CD4-positive, alpha-beta T cell (primary cell): Measurements from ENCODE around the gene TMC6. TPM values are rescaled to one million over a fixed set of nuclear protein-coding genes. Genes with fewer than 3 reads are reported as not detected.

Experiments
- ATAC-seq: fragments of 200-7000 bp; cut with Tn5 transposase; one replicate; pipeline ENCODE4 v1.10.0; 2022; ENCODE audit warnings: mild to moderate bottlenecking; ENCODE audit not compliant: poor library complexity
- CTCF ChIA-PET: fragments of 350-600 bp; sonication (Branson Sonifier 250); formaldehyde crosslinking; loops from one replicate; lab custom pipeline; 2021; ENCODE audit warnings: antibody characterized with exemption, inconsistent platforms; lab: Charles Lee
- POLR2A ChIA-PET: fragments of 350-600 bp; sonication (Branson Sonifier 250); formaldehyde crosslinking; loops from one replicate; lab custom pipeline; 2021; ENCODE audit warnings: antibody characterized with exemption, inconsistent platforms; lab: Charles Lee
- DNase-seq, 14 experiments: peaks; one replicate each; pipeline ENCODE4 v3.0.0-alpha.2; 2013 to 2020; ENCODE audit warnings: mixed read lengths in 2 of 14
- H3K27ac ChIP-seq, 2 donors: one replicate each; pipeline versions ENCODE4 v1.5.1 to v1.7.0; 2013; ENCODE audit warnings: low read length in 2 of 2, low read depth in 1 of 2, mild to moderate bottlenecking in 1 of 2
- H3K27me3 ChIP-seq, 2 experiments: 1 replicate in 1 of 2; 2 replicates in 1 of 2; pipeline versions ENCODE4 v1.6.1 to v1.7.0; 2013; ENCODE audit warnings: low read length in 2 of 2, control low read depth in 1 of 2, mild to moderate bottlenecking in 1 of 2, moderate library complexity in 1 of 2; ENCODE audit not compliant: insufficient read depth in 2 of 2, control insufficient read depth in 1 of 2
- H3K36me3 ChIP-seq: one replicate; pipeline ENCODE4 v1.6.1; 2013; ENCODE audit warnings: low read length, control low read depth; ENCODE audit not compliant: insufficient read depth
- H3K4me1 ChIP-seq: one replicate; pipeline ENCODE4 v1.6.1; 2013; ENCODE audit warnings: low read length, control low read depth; ENCODE audit not compliant: insufficient read depth
- H3K4me3 ChIP-seq: one replicate; pipeline ENCODE4 v1.5.1; 2013; ENCODE audit warnings: mild to moderate bottlenecking, low read length, moderate library complexity
- H3K9me3 ChIP-seq, 2 experiments: 1 replicate in 1 of 2; 2 replicates in 1 of 2; pipeline versions ENCODE4 v1.6.1 to v1.7.0; 2013; ENCODE audit warnings: low read length in 2 of 2, mild to moderate bottlenecking in 2 of 2, control low read depth in 1 of 2, moderate library complexity in 1 of 2; ENCODE audit not compliant: control insufficient read depth in 1 of 2, insufficient read depth in 1 of 2
- H3K27ac Mint-ChIP-seq: one replicate; pipeline ENCODE4 v1.8.0; 2020; ENCODE audit warnings: mixed read lengths
- H3K27me3 Mint-ChIP-seq: one replicate; pipeline ENCODE4 v1.8.0; 2021; ENCODE audit warnings: mixed read lengths
- H3K36me3 Mint-ChIP-seq: one replicate; pipeline ENCODE4 v1.8.0; 2021; ENCODE audit warnings: low read depth, mixed read lengths
- H3K4me1 Mint-ChIP-seq: one replicate; pipeline ENCODE4 v1.8.0; 2021; ENCODE audit warnings: low read depth, mixed read lengths
- H3K4me3 Mint-ChIP-seq: one replicate; pipeline ENCODE4 v1.8.0; 2020; ENCODE audit warnings: mild to moderate bottlenecking, mixed read lengths
- H3K9me3 Mint-ChIP-seq: one replicate; pipeline ENCODE4 v1.8.0; 2020; ENCODE audit warnings: mixed read lengths
- CTCF ChIP-seq: fragments of 200-600 bp; IDR thresholded peaks from one replicate; pipeline ENCODE4 v1.8.0; 2022; ENCODE audit warnings: antibody characterized with exemption, mild to moderate bottlenecking
- intact Hi-C, 2 experiments: fragments of 100-400 bp; cut with DNase I in 1 of 2; cut with micrococcal nuclease in 1 of 2; formaldehyde crosslinking; loops; one replicate each; pipeline versions ENCODE4 v1.15.1 to v1.9.0; 2023 to 2025; cut with DNase I, micrococcal nuclease
- total RNA-seq, 174 experiments: library from RNA in 2 of 174; stranded (reverse) in 2 of 174; gene quantifications; one replicate each; pipeline ENCODE4 v1.2.3 and lab custom pipeline; 2021 to 2026

Gene TMC6
- total RNA-seq, 2 experiments from 2014 or later = 645 to 659 TPM

- CTCF ChIA-PET = interaction anchor here (1.0 kb wide), 1 partner anchor 31 kb away, joined by 3 read pairs; no protein-coding TSS in a partner anchor
- Mint-ChIP-seq H3K4me1 (peaks cover 52% of the 10 kb centered on the region), H3K36me3 (peaks cover 34% of the 10 kb centered on the region), H3K27me3 (no peaks in the 10 kb centered on the region), H3K4me3 (no peak overlapping the region), H3K9me3 (no peaks in the 10 kb centered on the region), H3K27ac (peak overlapping the region; percentile 73)
- DNase-seq = no peak
- no peak for TF ChIP-seq CTCF
- H3K4me3 ChIP-seq = no peak overlapping the region
- POLR2A ChIA-PET = interaction anchor here (1.0 to 16.9 kb wide), 11 partner anchors 8 to 37 kb away, joined by 3 to 766 read pairs (median 6); partner anchors contain the start of genes TMC6 and TMC8
- peaks cover 86% of the 10 kb centered on the region for H3K4me1 ChIP-seq
- no peaks in the 10 kb centered on the region for H3K9me3 ChIP-seq
- H3K27me3 ChIP-seq = no peaks in the 10 kb centered on the region
- H3K27ac ChIP-seq = peak overlapping the region in 1 of 2 donors; percentile 26
- no peak for ATAC-seq
- intact Hi-C loops = loop anchor here in 1 of 2 experiments (5.0 kb wide), 1 partner anchor 44 kb away; the partner anchor contains the start of genes AFMID and TK1
- H3K36me3 ChIP-seq = peaks cover 36% of the 10 kb centered on the region
Observed at GRCh38 chr17:78143214-78144146, 14.9 kb upstream of the TMC6 start.

GRCh38 chr17:78142119-78142861 is 13.7 kb upstream of the TMC6 start:
- no peak overlapping the region for H3K4me3 Mint-ChIP-seq

More at GRCh38 chr17:78142119-78142861, 13.7 kb upstream of the TMC6 start:
- no peaks in the 10 kb centered on the region for H3K27me3 Mint-ChIP-seq
- Histone ChIP-seq H3K4me3 (no peak overlapping the region), H3K4me1 (peaks cover 88% of the 10 kb centered on the region), H3K27ac (peak overlapping the region in 1 of 2 donors; percentile 21), H3K27me3 (no peaks in the 10 kb centered on the region), H3K36me3 (peaks cover 46% of the 10 kb centered on the region), H3K9me3 (no peaks in the 10 kb centered on the region)
- no peak for ATAC-seq
- H3K9me3 Mint-ChIP-seq = no peaks in the 10 kb centered on the region
- peaks cover 44% of the 10 kb centered on the region for H3K36me3 Mint-ChIP-seq
- peak overlapping the region; percentile 67 for H3K27ac Mint-ChIP-seq
- CTCF ChIA-PET = interaction anchor here (1.2 to 1.8 kb wide), 2 partner anchors 30 to 31 kb away, joined by 3 to 5 read pairs; no protein-coding TSS in a partner anchor
- POLR2A ChIA-PET = interaction anchor here (0.7 to 16.9 kb wide), 10 partner anchors 8 to 33 kb away, joined by 3 to 766 read pairs (median 5); partner anchors contain the start of genes TMC6 and TMC8
- H3K4me1 Mint-ChIP-seq = peaks cover 54% of the 10 kb centered on the region
- intact Hi-C loops = loop anchor here in 1 of 2 experiments (5.0 kb wide), 1 partner anchor 45 kb away; the partner anchor contains the start of genes AFMID and TK1
- DNase-seq = peak in 2 of 14 experiments; percentile 54 to 71
- no peak for TF ChIP-seq CTCF
